DMS153 (cell line): ENCODE data around the gene CSDE1.
"Not testable (repeated sequence)": the region's sequence is repeated elsewhere in the genome, so short reads cannot be mapped to it uniquely, and the experiment has no call there.

Experiments
- DNase-seq: peaks from one replicate; lab custom pipeline; 2025; lab: John Stamatoyannopoulos, UW

Gene CSDE1

DNA sequence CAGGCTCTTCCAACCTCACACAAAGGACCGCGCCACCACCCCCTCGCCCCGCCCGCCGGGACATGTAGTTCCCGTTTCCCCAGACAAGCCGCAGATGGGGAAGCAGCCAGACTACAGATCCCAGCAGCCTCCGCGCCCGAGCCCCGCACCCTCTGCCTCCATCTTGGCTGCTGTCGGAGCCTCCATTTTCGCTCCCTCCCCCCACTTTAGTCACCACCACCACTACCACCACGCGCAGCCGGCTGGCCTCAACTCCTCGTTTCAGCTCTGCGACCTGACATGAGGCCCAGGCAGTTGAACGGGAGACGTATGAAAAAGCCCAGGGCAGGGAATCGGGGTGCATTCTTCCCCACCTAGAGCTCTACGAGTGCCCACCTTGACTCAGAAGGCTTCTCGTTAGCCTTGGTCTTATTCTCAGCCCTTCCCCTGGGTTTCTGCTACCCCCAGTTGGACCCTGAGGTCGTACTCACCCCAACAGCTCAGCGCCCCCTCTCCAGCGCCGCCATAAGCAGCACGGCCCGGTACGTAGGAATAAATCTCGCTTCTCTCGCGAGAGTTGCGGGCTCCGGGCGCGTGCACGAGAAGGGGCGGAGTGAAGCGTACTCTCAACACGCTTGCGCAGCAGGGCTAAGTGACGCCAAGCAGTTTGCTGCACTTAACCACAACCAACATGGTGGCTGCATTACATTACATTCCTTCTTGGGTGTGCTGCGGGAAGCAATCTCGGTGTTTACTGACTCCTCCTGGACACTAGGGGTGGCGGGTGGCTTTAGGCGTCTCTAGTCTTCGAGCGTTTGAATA is at the start of gene CSDE1:
Gene CSDE1 (minus strand): TSS at position 530 of the 801 bp plus-strand sequence. CDS start 18,094 bp downstream, outside the sequence.
- peak; percentile 97 for DNase-seq

DNA sequence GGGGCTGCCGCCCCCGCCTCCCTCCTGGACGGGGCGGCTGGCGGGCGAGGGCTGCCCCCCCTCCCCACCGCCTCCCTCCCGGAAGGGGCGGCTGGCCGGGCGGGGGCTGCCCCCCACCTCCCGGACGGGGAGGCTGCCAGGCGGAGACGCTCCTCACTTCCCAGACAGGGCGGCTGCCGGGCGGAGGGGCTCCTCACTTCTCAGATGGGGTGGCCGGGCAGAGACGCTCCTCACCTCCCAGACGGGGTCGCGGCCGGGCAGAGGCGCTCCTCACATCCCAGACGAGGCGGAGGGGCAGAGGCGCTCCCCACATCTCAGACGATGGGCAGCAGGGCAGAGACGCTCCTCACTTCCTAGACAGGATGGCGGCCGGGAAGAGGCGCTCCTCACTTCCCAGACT is 46.7 kb upstream of the CSDE1 start:
- not testable (repeated sequence) for DNase-seq

DNA sequence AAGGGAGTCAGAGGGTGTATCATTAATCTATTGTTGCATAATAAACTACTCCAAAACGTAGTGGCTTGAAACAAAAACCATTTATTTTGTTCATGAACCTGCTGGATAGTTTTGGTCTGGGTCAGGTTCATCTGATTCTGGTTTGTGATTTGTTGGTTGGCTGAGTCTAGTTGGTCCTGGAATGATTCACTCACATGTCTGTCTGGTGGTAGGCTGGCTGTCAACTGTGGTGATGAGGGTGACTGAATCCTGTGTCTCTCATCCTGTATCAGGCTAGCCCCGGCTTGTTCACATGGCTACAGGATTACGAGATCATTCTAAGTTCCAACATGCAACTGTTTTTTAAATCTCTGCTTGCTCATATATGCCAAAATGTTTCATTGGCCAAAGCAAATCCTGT is 45.2 kb upstream of the CSDE1 start:
- no peak for DNase-seq

DNA sequence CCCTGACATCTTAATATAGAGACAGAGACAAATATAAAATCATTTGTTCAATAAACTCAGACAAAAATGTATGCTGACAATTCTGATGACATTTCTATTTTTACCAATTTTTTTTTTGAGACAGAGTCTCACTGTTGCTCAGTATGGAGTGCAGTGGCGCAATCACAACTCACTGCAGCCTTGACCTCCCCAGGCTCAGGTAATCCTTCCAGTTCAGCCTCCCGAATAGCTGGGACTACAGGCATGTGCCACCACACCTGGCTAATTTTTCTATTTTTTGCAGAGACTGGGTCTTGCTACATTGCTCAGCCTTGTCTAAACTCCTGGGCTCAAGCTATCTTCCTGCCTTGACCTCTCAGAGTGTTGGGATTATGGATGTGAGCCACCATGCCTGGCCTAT is 36.3 kb upstream of the CSDE1 start:
- no peak for DNase-seq

DNA sequence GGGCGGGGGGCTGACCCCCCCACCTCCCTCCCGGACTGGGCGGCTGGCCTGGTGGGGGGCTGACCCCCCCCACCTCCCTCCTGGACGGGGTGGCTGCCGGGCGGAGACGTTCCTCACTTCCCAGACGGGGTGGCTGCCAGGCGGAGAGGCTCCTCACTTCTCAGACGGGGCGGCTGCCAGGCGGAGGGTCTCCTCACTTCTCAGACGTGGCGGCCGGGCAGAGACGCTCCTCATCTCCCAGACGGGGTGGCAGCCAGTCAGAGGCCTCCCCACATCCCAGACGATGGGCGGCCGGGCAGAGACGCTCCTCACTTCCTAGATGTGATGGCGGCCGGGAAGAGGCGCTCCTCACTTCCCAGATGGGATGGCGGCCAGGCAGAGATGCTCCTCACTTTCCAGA is 32.8 kb upstream of the CSDE1 start:
- DNase-seq, result not testable (repeated sequence)

DNA sequence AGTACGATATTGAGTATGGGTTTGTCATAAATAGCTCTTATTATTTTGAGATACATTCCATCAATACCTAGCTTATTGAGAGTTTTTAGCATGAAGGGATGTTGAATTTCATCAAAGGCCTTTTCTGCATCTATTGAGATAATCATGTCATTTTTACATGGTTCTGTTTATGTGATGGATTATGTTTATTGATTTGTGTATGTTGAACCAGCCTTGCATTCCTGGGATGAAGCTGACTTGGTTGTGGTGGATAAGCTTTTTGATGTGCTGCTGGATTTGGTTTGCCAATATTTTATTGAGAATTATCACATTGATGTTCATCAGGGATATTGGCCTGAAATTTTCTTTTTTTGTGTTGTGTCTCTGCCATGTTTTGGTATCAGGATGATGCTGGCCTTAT is 28.7 kb upstream of the CSDE1 start:
- not testable (repeated sequence) for DNase-seq

DNA sequence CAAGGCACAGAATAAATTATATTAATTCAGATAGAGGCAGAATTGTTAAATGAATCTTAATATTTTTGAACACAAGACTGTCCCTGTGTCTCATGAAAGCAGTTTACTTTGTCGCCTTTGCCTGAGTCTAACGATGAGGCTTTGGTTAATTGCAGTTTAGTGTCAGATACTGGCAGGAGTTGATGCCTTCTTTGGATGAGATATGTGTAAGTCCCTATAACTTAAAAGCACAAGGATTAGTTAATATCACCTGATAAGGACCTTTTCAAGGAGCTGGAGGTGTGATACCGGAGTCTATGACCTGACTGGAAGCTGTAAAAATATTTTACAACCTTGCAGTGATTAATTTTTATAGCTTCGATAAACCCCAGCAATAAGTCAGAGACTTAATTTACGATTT is 24.7 kb upstream of the CSDE1 start:
- no peak for DNase-seq

DNA sequence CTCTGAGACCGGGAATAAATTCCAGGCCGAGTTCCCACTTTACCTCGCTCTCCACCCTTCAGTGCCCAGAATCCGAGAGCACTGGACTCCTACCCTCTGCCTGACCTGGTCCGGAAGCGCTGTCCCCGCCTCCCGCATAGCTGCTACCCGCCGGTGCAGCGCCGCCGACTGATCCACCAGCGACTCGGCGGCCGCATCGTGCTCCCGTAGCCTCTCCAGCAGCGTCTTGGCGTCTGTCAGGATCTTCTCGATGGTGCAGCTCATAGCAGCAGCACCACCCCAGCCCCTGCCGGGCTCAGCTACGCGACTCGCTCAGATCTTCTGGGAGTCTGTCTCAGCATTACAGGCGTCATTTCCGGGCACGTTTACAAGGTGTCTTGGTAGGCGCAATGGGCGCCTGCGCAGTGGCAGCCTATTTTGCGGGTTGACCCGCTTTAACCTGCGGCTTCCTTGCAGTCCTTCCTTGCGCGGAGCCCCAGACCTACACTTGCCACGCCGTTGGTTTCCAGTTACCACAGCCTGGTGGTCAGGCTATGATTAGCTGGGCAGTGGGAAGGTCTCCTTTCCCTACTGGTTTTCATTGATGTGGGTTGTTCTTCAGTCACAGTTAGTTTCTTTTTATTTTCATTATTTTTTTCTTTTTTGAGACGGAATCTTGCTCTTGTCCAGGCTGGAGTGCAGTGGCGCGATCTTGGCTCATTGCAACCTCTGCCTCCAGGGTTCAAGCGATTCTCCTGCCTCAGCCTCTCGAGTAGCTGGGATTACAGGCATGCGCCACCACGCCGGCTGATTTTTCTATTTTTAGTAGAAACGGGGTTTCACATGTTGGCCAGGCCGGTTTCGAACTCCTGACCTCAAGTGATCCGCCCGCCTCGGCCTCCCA is 22.8 kb upstream of the CSDE1 start, which contains the start of gene SIKE1:
Gene SIKE1 (minus strand): TSS at position 342 of the 883 bp plus-strand sequence. CDS start 78 bp downstream, at position 264.
- DNase-seq, result peak; percentile 88

DNA sequence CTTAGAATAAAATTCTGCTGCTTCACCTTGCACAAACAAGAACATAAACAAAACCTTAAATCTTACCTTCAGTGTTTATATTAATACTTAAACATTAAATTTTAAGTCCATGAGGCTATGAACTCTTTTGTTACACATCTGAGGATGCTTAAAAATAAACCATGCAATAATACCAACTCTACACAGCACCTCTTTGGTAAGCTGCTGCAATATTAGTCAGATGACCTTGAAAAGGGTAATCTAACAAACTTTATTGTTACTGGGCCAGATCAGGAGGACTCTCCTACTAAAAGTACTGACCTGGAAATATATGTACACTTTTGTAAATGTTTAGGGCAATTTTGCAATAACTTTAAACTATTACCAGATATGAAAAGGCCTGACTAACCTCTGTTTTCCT is 21.9 kb upstream of the CSDE1 start:
- DNase-seq, result no peak

DNA sequence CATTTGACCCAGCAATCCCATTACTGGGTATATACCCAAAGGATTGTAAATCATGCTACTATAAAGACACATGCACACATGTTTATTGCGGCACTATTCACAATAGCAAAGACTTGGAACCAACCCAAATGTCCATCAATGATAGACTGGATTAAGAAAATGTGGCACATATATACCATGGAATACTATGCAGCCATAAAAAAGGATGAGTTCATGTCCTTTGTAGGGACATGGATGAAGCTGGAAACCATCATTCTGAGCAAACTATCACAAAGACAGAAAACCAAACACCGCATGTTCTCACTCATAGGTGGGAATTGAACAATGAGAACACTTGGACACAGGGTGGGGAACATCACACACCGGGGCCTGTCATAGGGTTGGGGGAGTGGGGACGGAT is 18.9 kb upstream of the CSDE1 start:
- not testable (repeated sequence) for DNase-seq

DNA sequence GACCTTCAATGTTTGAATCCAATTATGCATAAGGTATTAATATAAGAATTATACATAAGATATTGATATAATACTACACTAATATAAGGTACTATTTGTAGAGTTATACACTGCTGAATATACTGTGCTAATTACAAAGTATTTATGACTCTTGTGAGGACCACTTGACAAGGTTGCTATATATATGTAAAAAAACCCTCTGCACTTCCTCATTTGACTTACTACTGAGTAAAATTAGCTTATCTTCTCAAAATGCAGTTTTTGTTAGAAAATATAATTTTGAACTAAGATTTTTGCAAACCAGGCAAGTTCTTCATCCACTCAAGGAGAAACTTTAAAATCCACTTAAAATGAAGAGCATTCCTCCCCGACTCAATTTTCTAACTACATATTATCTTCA is 14.2 kb upstream of the CSDE1 start:
- no peak for DNase-seq

DNA sequence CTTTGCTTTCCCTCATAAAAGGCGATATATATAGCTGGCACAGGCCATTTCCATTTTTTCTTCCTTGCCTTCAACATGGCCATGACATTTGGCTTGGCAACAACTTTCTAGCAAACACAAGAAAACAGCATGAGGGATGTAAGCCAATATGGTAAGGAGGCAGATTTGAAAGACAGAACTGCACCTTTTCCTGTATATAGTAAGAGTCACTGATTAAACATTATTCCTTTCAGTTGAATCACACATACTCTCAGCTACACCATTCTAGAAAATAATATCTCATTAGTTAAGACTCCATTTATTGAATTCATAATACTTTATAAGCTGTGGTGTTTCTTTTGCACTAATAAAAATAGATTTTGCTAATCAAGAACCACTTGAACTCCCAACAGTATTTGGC is 13.2 kb upstream of the CSDE1 start:
- DNase-seq, result no peak

DNA sequence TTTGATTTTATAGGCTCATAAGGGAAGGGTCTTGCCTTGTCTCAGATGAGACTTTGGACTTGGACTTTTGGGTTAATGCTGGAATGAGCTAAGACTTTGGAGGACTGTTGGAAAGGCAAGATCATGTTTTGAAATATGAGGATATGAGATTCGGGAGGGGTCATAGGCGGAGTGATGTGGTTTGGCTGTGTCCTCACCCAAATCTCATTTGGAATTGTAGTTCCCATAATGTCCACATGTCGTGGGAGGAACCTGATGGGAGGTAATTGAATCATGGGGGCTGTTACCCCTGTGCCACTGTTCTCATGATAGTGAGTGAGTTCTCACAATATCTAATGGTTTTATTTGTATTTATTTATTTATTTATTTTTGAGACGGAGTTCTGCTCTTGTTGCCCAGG is 6.9 kb upstream of the CSDE1 start:
- DNase-seq, result no peak

DNA sequence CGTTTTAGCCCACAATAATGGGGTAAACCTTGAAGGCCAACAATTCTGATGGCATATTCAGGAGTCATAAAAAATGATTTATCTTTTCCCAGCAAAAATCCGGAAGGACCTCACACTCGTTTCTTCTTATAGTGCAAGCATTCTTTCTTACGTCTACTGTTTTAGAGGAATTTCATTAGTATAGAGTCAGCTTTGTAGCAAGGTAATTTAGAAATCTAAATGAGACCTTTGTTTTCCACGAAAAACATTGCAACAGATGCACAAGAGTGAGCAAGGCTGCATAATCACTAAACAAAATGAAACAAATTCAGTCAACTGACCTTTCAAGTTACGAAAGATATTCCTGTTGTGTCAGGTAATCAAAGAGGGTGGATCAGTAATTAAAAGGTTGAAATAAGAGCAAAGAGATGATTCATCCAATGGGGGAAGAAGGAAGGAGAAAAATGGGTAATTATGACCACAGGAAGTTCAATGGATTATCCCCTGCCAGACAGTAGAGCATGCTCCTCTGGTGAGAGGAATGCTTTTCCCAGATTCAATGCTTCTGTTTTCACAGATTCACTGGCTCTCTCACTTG is 560 bp upstream of the CSDE1 start:
- DNase-seq, result no peak

DNA sequence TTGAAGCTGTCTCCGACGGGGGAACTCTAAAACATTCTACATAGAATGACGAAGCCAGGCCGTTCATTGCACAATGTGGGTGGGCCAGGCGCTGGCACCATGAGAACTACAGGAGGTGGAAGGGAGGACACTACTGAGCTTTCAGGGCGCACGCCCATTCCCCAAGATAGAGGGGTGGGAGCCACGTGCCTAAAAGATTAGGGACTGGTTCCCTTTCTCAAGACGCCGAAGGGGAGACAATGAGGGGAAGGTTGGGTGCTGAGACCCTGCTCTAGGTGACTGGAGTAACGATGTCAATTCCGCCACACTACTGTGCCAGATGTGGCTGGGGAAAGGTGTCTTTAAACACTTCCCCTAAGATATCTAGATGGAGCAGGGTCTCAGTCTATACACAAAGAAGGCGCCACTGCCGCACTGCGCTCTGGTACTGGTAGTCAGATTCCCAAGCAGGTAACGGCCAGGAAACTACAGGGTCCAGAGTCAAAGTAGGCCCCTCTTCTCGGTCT is 782 bp downstream of the CSDE1 start:
- DNase-seq, result no peak

DNA sequence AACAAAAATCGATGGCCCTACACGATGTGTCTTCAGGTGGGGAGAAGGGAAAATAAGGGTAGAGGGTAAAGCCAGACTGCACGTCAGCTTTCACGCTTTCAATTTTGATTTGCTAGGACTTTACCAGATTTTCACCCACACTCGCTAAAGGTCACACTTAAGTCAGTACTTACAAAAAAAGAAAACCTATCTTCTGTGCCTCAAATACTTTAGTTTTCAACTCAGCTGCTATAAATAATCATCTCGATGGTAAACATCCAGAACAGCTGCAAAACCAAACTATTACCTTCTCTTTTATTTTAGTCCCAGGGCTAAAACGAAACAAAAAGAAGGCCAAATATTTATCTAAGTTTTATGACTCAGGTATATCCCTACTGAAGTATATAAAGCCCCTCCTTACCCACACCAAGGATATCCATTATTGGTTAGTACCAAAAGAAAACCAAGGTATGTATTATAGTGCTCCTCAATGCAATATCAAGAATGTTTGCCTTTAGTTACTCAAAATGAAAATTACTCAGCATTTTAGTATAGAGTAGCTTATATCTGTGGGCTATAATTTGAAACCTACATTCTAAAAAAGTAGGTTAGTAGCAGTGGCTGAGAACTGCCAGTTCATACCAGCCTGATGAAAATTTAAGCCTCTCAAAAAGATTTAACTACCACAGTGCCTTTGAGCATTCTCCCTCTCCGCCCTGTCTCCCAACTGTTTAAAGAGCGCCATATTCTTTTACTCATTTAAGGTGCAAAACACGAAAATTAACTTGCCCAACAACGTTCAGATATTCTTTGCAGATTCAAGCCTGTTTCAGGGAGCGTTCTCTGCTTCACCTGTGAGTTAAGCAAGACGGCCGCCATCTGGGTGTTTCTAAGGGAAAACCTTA is 1.5 kb downstream of the CSDE1 start:
- DNase-seq, result no peak

DNA sequence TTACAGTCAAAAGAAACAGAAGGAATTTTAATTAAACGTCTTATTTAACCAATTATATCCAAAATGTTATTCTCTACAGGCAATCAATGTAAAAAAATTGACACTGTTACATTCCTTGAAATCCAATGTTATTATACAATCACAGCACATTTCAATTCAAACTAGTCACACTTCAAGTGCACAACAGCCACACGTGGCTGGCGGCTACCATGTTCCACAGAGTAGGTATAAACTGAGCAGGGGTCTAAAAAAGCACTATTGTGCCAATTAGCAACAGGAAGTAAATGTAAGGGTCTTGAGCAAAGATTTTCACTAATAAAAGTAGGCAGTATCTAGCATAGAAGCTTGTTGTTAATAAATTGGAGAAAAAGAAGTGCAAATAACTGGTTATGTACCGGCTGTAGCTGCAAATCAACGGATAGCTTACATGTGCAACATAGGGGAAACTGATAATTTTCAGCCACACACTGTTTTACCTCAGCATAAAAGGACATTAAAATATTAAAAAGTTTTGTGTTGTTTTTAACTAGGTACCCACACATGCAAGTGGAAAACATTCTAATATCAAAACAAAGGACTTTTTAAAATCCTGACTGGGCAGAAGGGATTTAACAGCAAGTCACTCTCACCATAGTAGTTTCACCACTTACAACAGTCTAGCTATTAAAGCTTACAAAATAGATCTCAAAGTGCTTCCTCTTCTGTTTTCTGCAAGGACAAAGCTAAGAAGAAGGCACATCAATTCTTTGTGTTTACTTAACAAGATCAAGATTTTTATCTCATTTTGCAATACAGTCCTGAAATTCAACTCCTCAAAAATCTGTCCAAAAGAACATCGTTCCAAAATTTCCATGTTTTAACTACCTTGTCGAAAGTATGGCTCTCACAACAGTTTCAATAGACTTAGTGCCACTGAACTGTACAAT is 2.5 kb downstream of the CSDE1 start:
- no peak for DNase-seq

DNA sequence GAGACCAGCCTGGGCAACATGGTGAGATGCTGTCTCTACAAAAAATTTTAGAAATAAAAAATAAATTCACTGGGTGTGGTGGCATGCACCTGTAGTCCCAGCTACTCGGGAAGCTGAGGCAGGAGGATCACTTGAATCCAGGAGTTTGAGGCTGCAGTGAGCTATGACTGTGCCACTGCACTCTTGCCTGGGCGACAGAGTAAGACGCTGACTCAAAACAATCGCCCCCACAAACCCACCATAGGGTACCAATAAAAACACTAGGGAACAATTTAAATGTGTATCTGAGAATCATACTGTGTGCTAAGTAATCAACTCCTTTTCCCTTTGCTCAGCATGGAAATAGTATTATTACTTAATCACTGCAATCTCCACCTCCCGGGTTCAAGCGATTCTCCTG is 4.1 kb downstream of the CSDE1 start:
- not testable (repeated sequence) for DNase-seq

DNA sequence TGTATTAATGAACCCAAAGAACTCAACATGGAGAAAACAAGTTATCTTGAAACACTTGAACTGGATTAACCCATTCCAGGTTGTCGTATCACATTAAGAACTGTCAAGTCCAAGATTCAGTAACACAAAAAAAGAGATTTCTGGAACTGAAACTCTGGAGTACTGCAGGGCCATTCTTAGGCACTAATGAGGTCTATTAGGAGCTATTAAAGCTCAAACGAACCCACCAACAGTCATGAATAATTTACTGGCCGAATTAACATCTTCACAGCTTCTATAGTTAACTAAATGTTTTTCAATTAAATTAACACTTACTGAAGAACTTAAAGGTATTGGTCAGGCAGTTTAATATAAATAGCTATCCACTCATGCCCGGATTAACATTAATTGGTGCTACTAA is 4.6 kb downstream of the CSDE1 start:
- no peak for DNase-seq

DNA sequence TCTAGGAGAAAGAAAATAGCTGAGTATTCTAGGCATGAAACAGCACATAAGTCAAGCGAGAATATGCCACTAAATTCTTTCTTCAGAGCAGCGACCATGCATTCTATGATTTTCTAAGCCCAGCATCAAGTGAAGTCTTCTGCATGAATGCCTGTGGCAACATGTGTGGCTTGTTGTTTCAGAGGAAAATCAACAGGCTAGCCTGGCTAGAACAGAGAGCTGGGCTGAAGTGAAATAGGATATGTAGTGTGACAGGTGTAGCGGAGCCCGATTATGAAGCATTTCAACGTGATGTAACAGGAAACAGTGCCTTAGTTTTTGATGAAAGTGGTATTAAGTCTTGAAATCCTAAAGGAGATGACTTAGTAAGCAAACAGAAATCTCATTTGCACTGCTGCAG is 7.0 kb downstream of the CSDE1 start:
- peak; percentile 34 for DNase-seq
